Adrenal gland (tissue), 5 donors: ENCODE results near the gene FAM186B.

Source experiments
- CTCF ChIP-seq, 6 experiments: fragments of 450-650 bp in 4 of 6; fragments of 200-600 bp in 2 of 6; sonication (generic) in 1 of 6; IDR thresholded peaks; 1 replicate in 5 of 6; 2 replicates in 1 of 6; pipeline versions ENCODE4 v1.5.1 to v1.8.0; 2016 to 2021; ENCODE audit warnings: antibody characterized with exemption in 6 of 6, mild to moderate bottlenecking in 2 of 6, moderate library complexity in 1 of 6
- POLR2A ChIP-seq, 2 donors: fragments of 450-650 bp; IDR thresholded peaks; one replicate each; pipeline ENCODE4 v1.6.1; 2017; ENCODE audit warnings: antibody characterized with exemption in 2 of 2, mild to moderate bottlenecking in 2 of 2, moderate library complexity in 1 of 2
- donor health status: DM: no; HTN: no; CAD: no.

GRCh38 chr12:49583366-49584094 is 21.9 kb downstream of the FAM186B start:
- no peak for TF ChIP-seq CTCF (IDR thresholded peaks at IDR 0.05)
- TF ChIP-seq POLR2A (IDR thresholded peaks at IDR 0.05), result no peak
